ENCODE results near the gene RFT1.

GRCh38 chr3:53156368-53156834, 26.2 kb upstream of the RFT1 start:
- TF ChIP-seq TAF1 (IDR thresholded peaks at IDR 0.05; ENCODE audit: low read depth, low read length) = no peak
- no peak for TF ChIP-seq POLR2A (IDR thresholded peaks at IDR 0.05; ENCODE audit: low read depth, low read length)
